Neural cell (in vitro differentiated cells): ENCODE results near the gene OPA1. TPM values are rescaled to one million over a fixed set of nuclear protein-coding genes. Genes with fewer than 3 reads are reported as not detected.

Experiments used
- H2AFZ ChIP-seq: fragments of 200-600, 300-800 bp; sonication (generic), shearing (Covaris generic); 2 replicates; pipeline ENCODE4 v1.6.0; 2014; ENCODE audit warnings: low read depth, mild to moderate bottlenecking, antibody characterized with exemption, low read length, moderate library complexity
- H3F3A ChIP-seq: fragments of 200-600 bp; shearing (Covaris generic); 2 replicates; pipeline ENCODE4 v1.6.1; 2016; ENCODE audit warnings: mild to moderate bottlenecking, moderate library complexity, mixed read lengths, antibody characterized with exemption, low read length; ENCODE audit not compliant: insufficient read depth, poor library complexity, severe bottlenecking
- H3K27ac ChIP-seq: fragments of 200-600, 300-800 bp; sonication (generic), shearing (Covaris generic); 2 replicates; pipeline ENCODE4 v1.5.1; 2014; ENCODE audit warnings: mild to moderate bottlenecking, low read length, moderate library complexity
- H3K27me3 ChIP-seq: fragments of 300-800, 200-600 bp; sonication (generic), shearing (Covaris generic); 2 replicates; pipeline ENCODE4 v1.6.0; 2014; ENCODE audit warnings: mild to moderate bottlenecking, low read depth, low read length, moderate library complexity; ENCODE audit not compliant: insufficient read depth
- H3K36me3 ChIP-seq: fragments of 300-800, 200-600 bp; sonication (generic), shearing (Covaris generic); 2 replicates; pipeline ENCODE4 v1.5.1; 2014; ENCODE audit warnings: mild to moderate bottlenecking, antibody characterized with exemption, low read length, moderate library complexity; ENCODE audit not compliant: insufficient read depth
- H3K4me2 ChIP-seq: fragments of 300-800, 200-600 bp; sonication (generic), shearing (Covaris generic); 2 replicates; pipeline ENCODE4 v1.6.0; 2014; ENCODE audit warnings: mild to moderate bottlenecking, low read length
- H3K4me3 ChIP-seq: fragments of 300-800, 200-600 bp; sonication (generic), shearing (Covaris generic); 2 replicates; pipeline ENCODE4 v1.5.1; 2014; ENCODE audit warnings: mild to moderate bottlenecking, low read length, moderate library complexity
- H3K79me2 ChIP-seq: fragments of 200-600 bp; shearing (Covaris generic); replicated peaks from 2 replicates; pipeline ENCODE4 v1.6.0; 2014; ENCODE audit warnings: mild to moderate bottlenecking, low read length, moderate library complexity; ENCODE audit not compliant: insufficient read depth
- H3K9ac ChIP-seq: fragments of 300-800, 200-600 bp; sonication (generic), shearing (Covaris generic); 2 replicates; pipeline ENCODE4 v1.6.1; 2016; ENCODE audit warnings: mild to moderate bottlenecking, low read length, mixed read lengths
- H3K9me2 ChIP-seq: fragments of 200-600 bp; shearing (Covaris generic); 2 replicates; pipeline ENCODE4 v1.6.1; 2016; ENCODE audit warnings: mild to moderate bottlenecking, low read length, mixed read lengths; ENCODE audit not compliant: insufficient read depth
- H3K9me3 ChIP-seq: fragments of 200-600, 300-800 bp; sonication (generic), shearing (Covaris generic); 2 replicates; pipeline ENCODE4 v1.6.1; 2016; ENCODE audit warnings: mild to moderate bottlenecking, mixed run types, low read length, moderate library complexity, mixed read lengths
- H4K20me1 ChIP-seq: fragments of 200-600 bp; shearing (Covaris generic); 2 replicates; pipeline ENCODE4 v1.6.1; 2016; ENCODE audit warnings: mild to moderate bottlenecking, mixed run types; ENCODE audit not compliant: insufficient read depth
- EP300 ChIP-seq: fragments of 450-650 bp; conservative IDR thresholded peaks from 2 replicates; pipeline ENCODE4 v1.6.1; 2014; ENCODE audit warnings: antibody characterized with exemption, mild to moderate bottlenecking, moderate library complexity; ENCODE audit not compliant: poor library complexity, severe bottlenecking
- EZH2 ChIP-seq: fragments of 200-600, 300-800 bp; shearing (Covaris generic), sonication (generic); IDR thresholded peaks from 2 replicates; pipeline ENCODE4 v1.6.1; 2014; ENCODE audit warnings: antibody characterized with exemption, low read length, borderline replicate concordance, mild to moderate bottlenecking; ENCODE audit not compliant: insufficient read depth, poor library complexity, severe bottlenecking
- MXI1 ChIP-seq: fragments of 450-650 bp; conservative IDR thresholded peaks from 2 replicates; pipeline ENCODE4 v1.6.1; 2014; ENCODE audit warnings: antibody characterized with exemption, mild to moderate bottlenecking; ENCODE audit not compliant: poor library complexity, severe bottlenecking
- POLR2AphosphoS5 ChIP-seq: IDR thresholded peaks from 2 replicates; pipeline ENCODE4 v1.6.1; 2012
- RAD21 ChIP-seq: fragments of 450-650 bp; conservative IDR thresholded peaks from 2 replicates; pipeline ENCODE4 v1.6.1; 2014; ENCODE audit warnings: antibody characterized with exemption, mild to moderate bottlenecking, moderate library complexity
- SMC3 ChIP-seq: fragments of 450-650 bp; conservative IDR thresholded peaks from 2 replicates; pipeline ENCODE4 v1.6.1; 2014; ENCODE audit warnings: antibody characterized with exemption, mild to moderate bottlenecking, moderate library complexity; ENCODE audit not compliant: poor library complexity
- TAF1 ChIP-seq: IDR thresholded peaks from 2 replicates; pipeline ENCODE4 v1.6.1; 2012; ENCODE audit warnings: low read depth
- polyA plus RNA-seq: library from polyadenylated mRNA; depleted of rRNA; stranded (reverse); fragments of >200 nt; gene quantifications from 2 replicates; pipeline ENCODE4 v1.2.3, GENCODE V29; 2014
- TF ChIP-seq, protein P1 (sequence below): IDR thresholded peaks from 2 replicates; pipeline ENCODE4 v1.6.1; 2012; ENCODE audit warnings: borderline replicate concordance
- TF ChIP-seq, protein P2 (sequence below): fragments of 450-650 bp; IDR thresholded peaks from 2 replicates; pipeline ENCODE4 v1.5.1; 2014; ENCODE audit warnings: antibody characterized with exemption, mild to moderate bottlenecking, moderate library complexity; ENCODE audit not compliant: poor library complexity, severe bottlenecking

The OPA1 gene
- polyA plus RNA-seq, 1 donor from 2014 or later, result 97.7 TPM

DNA sequence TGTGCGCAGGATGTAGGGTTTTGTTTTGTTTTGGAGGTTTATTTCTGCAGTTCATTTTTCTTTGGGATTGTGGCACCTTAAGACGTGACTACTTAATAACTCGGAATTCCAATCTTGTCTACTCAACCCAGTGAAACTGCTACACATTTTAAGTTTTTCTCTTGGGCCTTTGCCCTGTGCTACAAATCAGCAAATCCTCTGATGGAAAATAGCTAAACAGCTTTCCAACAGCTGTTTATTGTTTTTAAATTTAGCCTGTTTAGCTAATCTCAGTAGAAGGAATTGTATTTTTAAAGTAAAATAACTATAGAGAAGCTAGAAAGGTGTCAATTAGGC, 48.4 kb downstream of the OPA1 start:
- Histone ChIP-seq H2AFZ (no peak overlapping the region), H3K27ac (no peak overlapping the region), H3K4me3 (no peak overlapping the region), H3K9ac (no peak overlapping the region), H3K27me3 (no peaks in the 10 kb centered on the region), H3K79me2 (no peaks in the 10 kb centered on the region), H3K9me3 (no peaks in the 10 kb centered on the region), H3K4me2 (no peak overlapping the region), H3K9me2 (no peaks in the 10 kb centered on the region), H3K36me3 (no peaks in the 10 kb centered on the region), H4K20me1 (no peaks in the 10 kb centered on the region), H3F3A (no peaks in the 10 kb centered on the region)
- TF ChIP-seq, protein P1, sequence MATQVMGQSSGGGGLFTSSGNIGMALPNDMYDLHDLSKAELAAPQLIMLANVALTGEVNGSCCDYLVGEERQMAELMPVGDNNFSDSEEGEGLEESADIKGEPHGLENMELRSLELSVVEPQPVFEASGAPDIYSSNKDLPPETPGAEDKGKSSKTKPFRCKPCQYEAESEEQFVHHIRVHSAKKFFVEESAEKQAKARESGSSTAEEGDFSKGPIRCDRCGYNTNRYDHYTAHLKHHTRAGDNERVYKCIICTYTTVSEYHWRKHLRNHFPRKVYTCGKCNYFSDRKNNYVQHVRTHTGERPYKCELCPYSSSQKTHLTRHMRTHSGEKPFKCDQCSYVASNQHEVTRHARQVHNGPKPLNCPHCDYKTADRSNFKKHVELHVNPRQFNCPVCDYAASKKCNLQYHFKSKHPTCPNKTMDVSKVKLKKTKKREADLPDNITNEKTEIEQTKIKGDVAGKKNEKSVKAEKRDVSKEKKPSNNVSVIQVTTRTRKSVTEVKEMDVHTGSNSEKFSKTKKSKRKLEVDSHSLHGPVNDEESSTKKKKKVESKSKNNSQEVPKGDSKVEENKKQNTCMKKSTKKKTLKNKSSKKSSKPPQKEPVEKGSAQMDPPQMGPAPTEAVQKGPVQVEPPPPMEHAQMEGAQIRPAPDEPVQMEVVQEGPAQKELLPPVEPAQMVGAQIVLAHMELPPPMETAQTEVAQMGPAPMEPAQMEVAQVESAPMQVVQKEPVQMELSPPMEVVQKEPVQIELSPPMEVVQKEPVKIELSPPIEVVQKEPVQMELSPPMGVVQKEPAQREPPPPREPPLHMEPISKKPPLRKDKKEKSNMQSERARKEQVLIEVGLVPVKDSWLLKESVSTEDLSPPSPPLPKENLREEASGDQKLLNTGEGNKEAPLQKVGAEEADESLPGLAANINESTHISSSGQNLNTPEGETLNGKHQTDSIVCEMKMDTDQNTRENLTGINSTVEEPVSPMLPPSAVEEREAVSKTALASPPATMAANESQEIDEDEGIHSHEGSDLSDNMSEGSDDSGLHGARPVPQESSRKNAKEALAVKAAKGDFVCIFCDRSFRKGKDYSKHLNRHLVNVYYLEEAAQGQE, result no peak
- no peak for TF ChIP-seq SMC3
- no peak for TF ChIP-seq EZH2
- TF ChIP-seq EP300, result no peak
- no peak for TF ChIP-seq TAF1
- TF ChIP-seq, protein P2, sequence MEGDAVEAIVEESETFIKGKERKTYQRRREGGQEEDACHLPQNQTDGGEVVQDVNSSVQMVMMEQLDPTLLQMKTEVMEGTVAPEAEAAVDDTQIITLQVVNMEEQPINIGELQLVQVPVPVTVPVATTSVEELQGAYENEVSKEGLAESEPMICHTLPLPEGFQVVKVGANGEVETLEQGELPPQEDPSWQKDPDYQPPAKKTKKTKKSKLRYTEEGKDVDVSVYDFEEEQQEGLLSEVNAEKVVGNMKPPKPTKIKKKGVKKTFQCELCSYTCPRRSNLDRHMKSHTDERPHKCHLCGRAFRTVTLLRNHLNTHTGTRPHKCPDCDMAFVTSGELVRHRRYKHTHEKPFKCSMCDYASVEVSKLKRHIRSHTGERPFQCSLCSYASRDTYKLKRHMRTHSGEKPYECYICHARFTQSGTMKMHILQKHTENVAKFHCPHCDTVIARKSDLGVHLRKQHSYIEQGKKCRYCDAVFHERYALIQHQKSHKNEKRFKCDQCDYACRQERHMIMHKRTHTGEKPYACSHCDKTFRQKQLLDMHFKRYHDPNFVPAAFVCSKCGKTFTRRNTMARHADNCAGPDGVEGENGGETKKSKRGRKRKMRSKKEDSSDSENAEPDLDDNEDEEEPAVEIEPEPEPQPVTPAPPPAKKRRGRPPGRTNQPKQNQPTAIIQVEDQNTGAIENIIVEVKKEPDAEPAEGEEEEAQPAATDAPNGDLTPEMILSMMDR, result no peak
- no peak for TF ChIP-seq MXI1
- no peak for TF ChIP-seq POLR2AphosphoS5
- TF ChIP-seq RAD21, result no peak

DNA sequence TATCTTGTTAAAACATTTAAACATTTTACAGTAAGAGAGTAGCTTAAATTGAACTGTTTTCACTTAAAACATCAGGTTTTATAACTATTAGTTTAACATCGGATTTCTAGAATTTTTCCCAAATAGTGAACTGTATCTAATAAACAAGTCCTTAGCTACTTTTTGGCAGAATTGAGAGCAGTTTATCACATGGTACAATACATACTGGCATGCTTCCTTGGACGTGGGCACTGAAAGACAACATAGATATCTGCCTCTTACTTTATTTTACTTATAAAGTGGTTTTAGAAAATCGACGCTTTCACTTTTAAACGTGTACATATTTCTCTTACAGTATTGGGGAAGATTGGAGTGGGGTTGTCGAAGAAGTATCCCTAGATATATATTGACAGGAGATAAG, 52.8 kb downstream of the OPA1 start:
- TF ChIP-seq, protein P2, result no peak
- TF ChIP-seq EP300 (no peak), MXI1 (no peak)
- no peaks in the 10 kb centered on the region for H3K9me2 ChIP-seq
- no peak overlapping the region for H3K27ac ChIP-seq
- H4K20me1 ChIP-seq, result no peaks in the 10 kb centered on the region
- no peak overlapping the region for H3K9ac ChIP-seq
- peaks cover 4% of the 10 kb centered on the region for H3K36me3 ChIP-seq
- no peak overlapping the region for H3K4me3 ChIP-seq
- H3K4me2 ChIP-seq, result no peak overlapping the region
- no peaks in the 10 kb centered on the region for H3K79me2 ChIP-seq
- no peaks in the 10 kb centered on the region for H3F3A ChIP-seq
- H3K27me3 ChIP-seq, result no peaks in the 10 kb centered on the region
- no peaks in the 10 kb centered on the region for H3K9me3 ChIP-seq
- H2AFZ ChIP-seq, result no peak overlapping the region
